ENCODE data around the gene TMPRSS4. TPM values are rescaled to one million over a fixed set of nuclear protein-coding genes. Genes with fewer than 3 reads are reported as not detected.

Gene TMPRSS4, protein sequence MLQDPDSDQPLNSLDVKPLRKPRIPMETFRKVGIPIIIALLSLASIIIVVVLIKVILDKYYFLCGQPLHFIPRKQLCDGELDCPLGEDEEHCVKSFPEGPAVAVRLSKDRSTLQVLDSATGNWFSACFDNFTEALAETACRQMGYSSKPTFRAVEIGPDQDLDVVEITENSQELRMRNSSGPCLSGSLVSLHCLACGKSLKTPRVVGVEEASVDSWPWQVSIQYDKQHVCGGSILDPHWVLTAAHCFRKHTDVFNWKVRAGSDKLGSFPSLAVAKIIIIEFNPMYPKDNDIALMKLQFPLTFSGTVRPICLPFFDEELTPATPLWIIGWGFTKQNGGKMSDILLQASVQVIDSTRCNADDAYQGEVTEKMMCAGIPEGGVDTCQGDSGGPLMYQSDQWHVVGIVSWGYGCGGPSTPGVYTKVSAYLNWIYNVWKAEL
- total RNA-seq (2011; cell fraction: chromatin; rRNA removed; ENCODE audit: low replicate concordance), result 35.2 and 37.9 TPM in 2 replicates
- total RNA-seq (2011; cell fraction: nucleolus; rRNA removed), result 17.8 and 21.7 TPM in 2 replicates
- total RNA-seq (2011; cell fraction: nucleoplasm; rRNA removed), result 26.9 and 32.4 TPM in 2 replicates
- 4.1 and 5.8 TPM in 2 replicates for total RNA-seq (2014; rRNA removed)
- total RNA-seq (2014; rRNA removed; fragmentation: Illumina TruSeq; extraction: Trizol), result 4.0 and 6.3 TPM in 2 replicates
- 5.0 and 6.1 TPM in 2 replicates for total RNA-seq (2015; rRNA removed; fragmentation: Illumina TruSeq; extraction: Trizol)
- 6.6 and 7.4 TPM in 2 replicates for total RNA-seq (2021)
- polyA plus RNA-seq (2011; rRNA removed), result 4.0 and 10.0 TPM in 2 replicates
- 2.2 and 9.8 TPM in 2 replicates for polyA plus RNA-seq (2011; cell fraction: cytosol; rRNA removed)
- 5.6 and 26.1 TPM in 2 replicates for polyA plus RNA-seq (2011; cell fraction: nucleus; rRNA removed)
- polyA plus RNA-seq (2012), result 6.6 and 19.9 TPM in 2 replicates
- 6.4 and 7.5 TPM in 2 replicates for polyA plus RNA-seq (2014; fragmentation: Illumina TruSeq; extraction: Trizol)
- 1 to 10 TPM; 4.4 to 5.6 TPM for polyA plus RNA-seq (2014; fragmentation: Nextera tagmentation; extraction: Ambion mirVana)
- polyA plus RNA-seq (2014; rRNA removed), result 6.2 and 11.5 TPM in 2 replicates
- 3.2 and 7.7 TPM in 2 replicates for polyA minus RNA-seq (2011; rRNA and poly(A)+ RNA removed)
- 6.5 TPM in 1 of 2 replicates, not detected in the other for polyA minus RNA-seq (2011; cell fraction: cytosol; rRNA and poly(A)+ RNA removed)
- 2.0 and 7.1 TPM in 2 replicates for polyA minus RNA-seq (2011; cell fraction: nucleus; rRNA and poly(A)+ RNA removed)
- percentile 46 among the genes with signal in this experiment for Bru-seq, nascent RNA
- percentile 38 among the genes with signal in this experiment for BruChase-seq, experiment 1, labeled RNA remaining after a 2-hour chase
- BruChase-seq, experiment 2, labeled RNA remaining after a 6-hour chase, result percentile 40 among the genes with signal in this experiment
- long read RNA-seq, experiment 1, partial matches to known transcripts, result 8 of 13 reads
- long read RNA-seq, experiment 1, other reads (novel, unspliced or antisense), result 5 of 13 reads
- long read RNA-seq, experiment 2, result 0 reads
- long read RNA-seq, experiment 3, partial matches to known transcripts, result 6 of 6 reads
- long read RNA-seq, experiment 3, other reads (novel, unspliced or antisense), result 0 of 6 reads

GRCh38 chr11:118076754-118077281 is at the start of gene TMPRSS4:
Gene TMPRSS4 (plus strand): TSS chr11:118077078. CDS start chr11:118077303, 225 bp downstream.
- ChIA-PET POLR2A (interaction anchor here (0.5 to 0.9 kb wide), 3 partner anchors 14 to 98 kb away, joined by 3 read pairs; no protein-coding TSS in a partner anchor), CTCF (ENCODE audit: low intra/inter-chr PET ratio) (no interaction called here)
- in situ Hi-C loops (cut with MboI), result no loop called here
- no peak for ATAC-seq
- Histone ChIP-seq H3K79me2 (ENCODE audit: control insufficient read depth, insufficient read depth, low read length) (no peaks in the 10 kb centered on the region), H3K9me3 (replicated peaks; ENCODE audit: control insufficient read depth, insufficient read depth, low read depth, low read length) (no peaks in the 10 kb centered on the region), H3K27me3 (ENCODE audit: control insufficient read depth in 2 of 2, insufficient read depth in 2 of 2, low read length in 2 of 2) (peaks cover 0 to 24% of the 10 kb centered on the region in 2 experiments; a peak in 4 of 5 replicates), H3K4me3 (no peak within 1 kb of the TSS), H3K36me3 (ENCODE audit: control insufficient read depth, insufficient read depth, low read length) (no peaks in the 10 kb centered on the region), H3K9me1 (ENCODE audit: control insufficient read depth, insufficient read depth, low read length) (no peaks in the 10 kb centered on the region), H2AFZ (ENCODE audit: low read depth, low read length) (no peak within 1 kb of the TSS), H4K20me1 (replicated peaks; ENCODE audit: control insufficient read depth, insufficient read depth, low read length) (no peaks in the 10 kb centered on the region), H3K4me1 (replicated peaks in 1 of 2; ENCODE audit: control insufficient read depth in 2 of 2, insufficient read depth in 2 of 2, low read length in 2 of 2) (peaks cover 14 to 34% of the 10 kb centered on the region in 2 experiments; a peak in 4 of 5 replicates), H3K27ac (ENCODE audit: extremely low read depth, low read depth, low read length) (no peak within 1 kb of the TSS), H3K9ac (ENCODE audit: insufficient read depth in 1 of 2, low read depth in 2 of 2, low read length in 2 of 2) (no peak within 1 kb of the TSS), H3K4me2 (ENCODE audit: insufficient read depth, low read length) (no peak within 1 kb of the TSS)
- no TSS peak for BruUV-seq (replicated peaks)
- 30% methylated on average over 7 of the region's 7 CpGs for WGBS (ENCODE audit: insufficient coverage, low coverage, missing lambda C conversion rate)
- no peak for DNase-seq (ENCODE audit: extremely low read depth in 1 of 4, low spot score in 3 of 4)
- no peak for FAIRE-seq
- no peak for TF ChIP-seq MAFG (tag; conservative IDR thresholded peaks at IDR 0.05)
- no peak for TF ChIP-seq TAF1 (IDR thresholded peaks at IDR 0.05; ENCODE audit: control insufficient read depth, extremely low read depth, insufficient read depth, low read length, severe bottlenecking)
- TF ChIP-seq ZFX (CRISPR knock-in tag; IDR thresholded peaks at IDR 0.05), result no peak
- TF ChIP-seq EP300 (IDR thresholded peaks at IDR 0.05; ENCODE audit: low read length), result no peak
- TF ChIP-seq, protein P1, sequence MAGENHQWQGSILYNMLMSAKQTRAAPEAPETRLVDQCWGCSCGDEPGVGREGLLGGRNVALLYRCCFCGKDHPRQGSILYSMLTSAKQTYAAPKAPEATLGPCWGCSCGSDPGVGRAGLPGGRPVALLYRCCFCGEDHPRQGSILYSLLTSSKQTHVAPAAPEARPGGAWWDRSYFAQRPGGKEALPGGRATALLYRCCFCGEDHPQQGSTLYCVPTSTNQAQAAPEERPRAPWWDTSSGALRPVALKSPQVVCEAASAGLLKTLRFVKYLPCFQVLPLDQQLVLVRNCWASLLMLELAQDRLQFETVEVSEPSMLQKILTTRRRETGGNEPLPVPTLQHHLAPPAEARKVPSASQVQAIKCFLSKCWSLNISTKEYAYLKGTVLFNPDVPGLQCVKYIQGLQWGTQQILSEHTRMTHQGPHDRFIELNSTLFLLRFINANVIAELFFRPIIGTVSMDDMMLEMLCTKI (IDR thresholded peaks at IDR 0.05; ENCODE audit: partially characterized antibody), result no peak
- no peak for TF ChIP-seq ZNF696 (CRISPR knock-in tag; conservative IDR thresholded peaks at IDR 0.05)
- no peak for TF ChIP-seq SMARCA4 (IDR thresholded peaks at IDR 0.05)
- no peak for TF ChIP-seq CC2D1A (IDR thresholded peaks at IDR 0.05)
- no peak for TF ChIP-seq MEIS2 (IDR thresholded peaks at IDR 0.05; ENCODE audit: partially characterized antibody)
- intact Hi-C loops (cut with micrococcal nuclease), result no loop called here
